ENCODE data around the gene ANKRD9. TPM values are rescaled to one million over a fixed set of nuclear protein-coding genes. Genes with fewer than 3 reads are reported as not detected.
A peak's percentile ranks its signal among the peaks of the same experiment; 100 is the strongest.

The ANKRD9 gene
- total and polyA plus RNA-seq, 2 of the 13 experiments (the other 11 are each of a cell fraction or from before 2014, with no cell fraction given), result 10.0 to 15.0 TPM

DNA sequence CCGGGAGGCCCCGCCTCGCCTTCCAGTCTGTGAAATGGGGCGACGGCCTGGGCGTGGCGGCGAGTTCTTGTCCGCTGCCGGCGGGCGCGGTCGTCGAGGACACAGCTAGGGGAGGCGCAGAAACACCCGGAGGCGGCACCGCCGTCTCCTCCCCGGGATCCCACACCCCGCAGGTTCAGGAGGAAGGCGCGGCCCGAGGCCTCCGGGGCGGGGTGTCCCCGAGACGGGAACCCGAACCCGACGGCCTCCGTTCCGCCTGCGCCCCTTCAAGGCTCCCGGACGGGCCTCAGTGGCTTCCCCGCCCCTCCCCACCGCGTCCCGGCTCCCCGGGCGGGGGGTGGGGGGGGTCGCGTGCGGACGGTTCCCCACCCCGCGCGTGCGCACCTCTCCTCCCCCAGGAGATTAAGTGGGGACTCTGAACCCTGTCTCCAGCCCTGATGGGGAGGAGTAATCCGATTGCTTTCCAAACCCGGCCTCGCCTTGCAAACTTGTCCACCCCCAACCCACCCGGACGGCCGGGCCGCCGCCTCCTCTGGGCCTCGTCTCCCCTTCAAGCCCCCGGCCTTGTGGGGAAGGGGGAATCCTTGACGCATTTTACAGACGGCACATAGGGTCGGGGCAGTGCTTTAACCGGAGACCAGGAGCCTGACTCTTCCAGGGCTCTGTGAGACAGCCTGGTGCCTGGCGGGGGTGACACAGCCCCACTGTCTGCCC lies 35.3 kb upstream of the ANKRD9 start (continued):
- TF ChIP-seq ZNF772 (CRISPR knock-in tag; IDR thresholded peaks at IDR 0.05) (no peak), BRCA1 (CRISPR knock-in tag; IDR thresholded peaks at IDR 0.05) (no peak), NCOA2 (CRISPR knock-in tag; IDR thresholded peaks at IDR 0.05) (no peak), PRMT3 (CRISPR knock-in tag; IDR thresholded peaks at IDR 0.05; ENCODE audit: borderline replicate concordance, low read depth) (peak; percentile 58; the same call in 1 of the 2 replicates), RNF2 (conservative IDR thresholded peaks at IDR 0.05; ENCODE audit: low read depth) (no peak), JUN (CRISPR knock-in tag; IDR thresholded peaks at IDR 0.05) (no peak; the same call in 1 of the 2 replicates), KDM1A (CRISPR knock-in tag; IDR thresholded peaks at IDR 0.05) (peak; percentile 99), TBX2 (CRISPR knock-in tag; IDR thresholded peaks at IDR 0.05; ENCODE audit: borderline replicate concordance) (peak; percentile 59; the same call in 1 of the 2 replicates), ZC3H4 (CRISPR knock-in tag; IDR thresholded peaks at IDR 0.05; ENCODE audit: borderline replicate concordance) (peak; percentile 21; the same call in 1 of the 2 replicates), NKX3-1 (CRISPR knock-in tag; IDR thresholded peaks at IDR 0.05) (no peak), RAD21 (CRISPR knock-in tag; IDR thresholded peaks at IDR 0.05) (peak; percentile 8; the same call in 1 of the 2 replicates), ZNF816 (CRISPR knock-in tag; IDR thresholded peaks at IDR 0.05; ENCODE audit: borderline replicate concordance) (no peak), ZNF260 (CRISPR knock-in tag; IDR thresholded peaks at IDR 0.05; ENCODE audit: borderline replicate concordance, low read depth) (no peak), ZSCAN25 (CRISPR knock-in tag; IDR thresholded peaks at IDR 0.05) (no peak)
- TF ChIP-seq, protein P1, sequence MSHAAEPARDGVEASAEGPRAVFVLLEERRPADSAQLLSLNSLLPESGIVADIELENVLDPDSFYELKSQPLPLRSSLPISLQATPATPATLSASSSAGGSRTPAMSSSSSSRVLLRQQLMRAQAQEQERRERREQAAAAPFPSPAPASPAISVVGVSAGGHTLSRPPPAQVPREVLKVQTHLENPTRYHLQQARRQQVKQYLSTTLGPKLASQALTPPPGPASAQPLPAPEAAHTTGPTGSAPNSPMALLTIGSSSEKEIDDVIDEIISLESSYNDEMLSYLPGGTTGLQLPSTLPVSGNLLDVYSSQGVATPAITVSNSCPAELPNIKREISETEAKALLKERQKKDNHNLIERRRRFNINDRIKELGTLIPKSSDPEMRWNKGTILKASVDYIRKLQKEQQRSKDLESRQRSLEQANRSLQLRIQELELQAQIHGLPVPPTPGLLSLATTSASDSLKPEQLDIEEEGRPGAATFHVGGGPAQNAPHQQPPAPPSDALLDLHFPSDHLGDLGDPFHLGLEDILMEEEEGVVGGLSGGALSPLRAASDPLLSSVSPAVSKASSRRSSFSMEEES (CRISPR knock-in tag; IDR thresholded peaks at IDR 0.05), result no peak
- TF ChIP-seq, protein P2, sequence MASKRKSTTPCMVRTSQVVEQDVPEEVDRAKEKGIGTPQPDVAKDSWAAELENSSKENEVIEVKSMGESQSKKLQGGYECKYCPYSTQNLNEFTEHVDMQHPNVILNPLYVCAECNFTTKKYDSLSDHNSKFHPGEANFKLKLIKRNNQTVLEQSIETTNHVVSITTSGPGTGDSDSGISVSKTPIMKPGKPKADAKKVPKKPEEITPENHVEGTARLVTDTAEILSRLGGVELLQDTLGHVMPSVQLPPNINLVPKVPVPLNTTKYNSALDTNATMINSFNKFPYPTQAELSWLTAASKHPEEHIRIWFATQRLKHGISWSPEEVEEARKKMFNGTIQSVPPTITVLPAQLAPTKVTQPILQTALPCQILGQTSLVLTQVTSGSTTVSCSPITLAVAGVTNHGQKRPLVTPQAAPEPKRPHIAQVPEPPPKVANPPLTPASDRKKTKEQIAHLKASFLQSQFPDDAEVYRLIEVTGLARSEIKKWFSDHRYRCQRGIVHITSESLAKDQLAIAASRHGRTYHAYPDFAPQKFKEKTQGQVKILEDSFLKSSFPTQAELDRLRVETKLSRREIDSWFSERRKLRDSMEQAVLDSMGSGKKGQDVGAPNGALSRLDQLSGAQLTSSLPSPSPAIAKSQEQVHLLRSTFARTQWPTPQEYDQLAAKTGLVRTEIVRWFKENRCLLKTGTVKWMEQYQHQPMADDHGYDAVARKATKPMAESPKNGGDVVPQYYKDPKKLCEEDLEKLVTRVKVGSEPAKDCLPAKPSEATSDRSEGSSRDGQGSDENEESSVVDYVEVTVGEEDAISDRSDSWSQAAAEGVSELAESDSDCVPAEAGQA (IDR thresholded peaks at IDR 0.05; ENCODE audit: low read depth), result no peak
- TF ChIP-seq, protein P2 (CRISPR knock-in tag; IDR thresholded peaks at IDR 0.05; ENCODE audit: borderline replicate concordance), result peak; percentile 46; the same call in 1 of the 2 replicates
- TF ChIP-seq, protein P3, sequence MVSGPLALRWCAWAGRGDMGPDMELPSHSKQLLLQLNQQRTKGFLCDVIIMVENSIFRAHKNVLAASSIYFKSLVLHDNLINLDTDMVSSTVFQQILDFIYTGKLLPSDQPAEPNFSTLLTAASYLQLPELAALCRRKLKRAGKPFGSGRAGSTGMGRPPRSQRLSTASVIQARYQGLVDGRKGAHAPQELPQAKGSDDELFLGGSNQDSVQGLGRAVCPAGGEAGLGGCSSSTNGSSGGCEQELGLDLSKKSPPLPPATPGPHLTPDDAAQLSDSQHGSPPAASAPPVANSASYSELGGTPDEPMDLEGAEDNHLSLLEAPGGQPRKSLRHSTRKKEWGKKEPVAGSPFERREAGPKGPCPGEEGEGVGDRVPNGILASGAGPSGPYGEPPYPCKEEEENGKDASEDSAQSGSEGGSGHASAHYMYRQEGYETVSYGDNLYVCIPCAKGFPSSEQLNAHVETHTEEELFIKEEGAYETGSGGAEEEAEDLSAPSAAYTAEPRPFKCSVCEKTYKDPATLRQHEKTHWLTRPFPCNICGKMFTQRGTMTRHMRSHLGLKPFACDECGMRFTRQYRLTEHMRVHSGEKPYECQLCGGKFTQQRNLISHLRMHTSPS (CRISPR knock-in tag; IDR thresholded peaks at IDR 0.05; ENCODE audit: low read depth), result no peak
- TF ChIP-seq, protein P4, sequence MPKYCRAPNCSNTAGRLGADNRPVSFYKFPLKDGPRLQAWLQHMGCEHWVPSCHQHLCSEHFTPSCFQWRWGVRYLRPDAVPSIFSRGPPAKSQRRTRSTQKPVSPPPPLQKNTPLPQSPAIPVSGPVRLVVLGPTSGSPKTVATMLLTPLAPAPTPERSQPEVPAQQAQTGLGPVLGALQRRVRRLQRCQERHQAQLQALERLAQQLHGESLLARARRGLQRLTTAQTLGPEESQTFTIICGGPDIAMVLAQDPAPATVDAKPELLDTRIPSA (CRISPR knock-in tag; IDR thresholded peaks at IDR 0.05; ENCODE audit: borderline replicate concordance), result no peak
